Sigmoid colon (tissue), 3 donors: ENCODE measurements around the gene ALCAM.

ENCODE experiments used
- POLR2A ChIP-seq, 2 donors: fragments of 450-650 bp; IDR thresholded peaks; one replicate each; pipeline ENCODE4 v1.6.1; 2016; ENCODE audit warnings: antibody characterized with exemption in 2 of 2, mild to moderate bottlenecking in 2 of 2, moderate library complexity in 2 of 2
- TF ChIP-seq, protein P1 (sequence below), 4 experiments: fragments of 450-650 bp in 3 of 4; fragments of 200-600 bp in 1 of 4; IDR thresholded peaks; one replicate each; pipeline ENCODE4 v1.5.1; 2016 to 2019; ENCODE audit warnings: antibody characterized with exemption in 4 of 4, mild to moderate bottlenecking in 3 of 4, moderate library complexity in 2 of 4

DNA sequence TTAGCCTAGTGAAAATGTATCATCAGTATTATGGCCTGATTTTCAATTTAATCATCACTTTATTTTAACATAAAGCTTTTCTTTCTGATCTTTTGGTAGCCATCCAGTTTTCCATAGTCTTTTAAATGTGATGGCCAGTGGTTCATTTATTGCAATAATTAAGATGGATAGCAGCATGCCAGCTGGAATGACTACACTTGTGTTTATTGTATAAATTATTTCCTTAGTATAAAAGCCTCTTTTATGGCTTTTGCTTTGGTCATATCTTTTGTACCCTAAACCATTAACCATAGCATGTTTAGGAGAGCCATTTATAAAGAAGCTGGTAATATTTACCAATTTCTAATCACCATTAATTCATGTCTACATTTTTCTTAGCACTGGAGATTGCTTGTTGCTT is 31.7 kb downstream of the ALCAM start:
- TF ChIP-seq, protein P1, sequence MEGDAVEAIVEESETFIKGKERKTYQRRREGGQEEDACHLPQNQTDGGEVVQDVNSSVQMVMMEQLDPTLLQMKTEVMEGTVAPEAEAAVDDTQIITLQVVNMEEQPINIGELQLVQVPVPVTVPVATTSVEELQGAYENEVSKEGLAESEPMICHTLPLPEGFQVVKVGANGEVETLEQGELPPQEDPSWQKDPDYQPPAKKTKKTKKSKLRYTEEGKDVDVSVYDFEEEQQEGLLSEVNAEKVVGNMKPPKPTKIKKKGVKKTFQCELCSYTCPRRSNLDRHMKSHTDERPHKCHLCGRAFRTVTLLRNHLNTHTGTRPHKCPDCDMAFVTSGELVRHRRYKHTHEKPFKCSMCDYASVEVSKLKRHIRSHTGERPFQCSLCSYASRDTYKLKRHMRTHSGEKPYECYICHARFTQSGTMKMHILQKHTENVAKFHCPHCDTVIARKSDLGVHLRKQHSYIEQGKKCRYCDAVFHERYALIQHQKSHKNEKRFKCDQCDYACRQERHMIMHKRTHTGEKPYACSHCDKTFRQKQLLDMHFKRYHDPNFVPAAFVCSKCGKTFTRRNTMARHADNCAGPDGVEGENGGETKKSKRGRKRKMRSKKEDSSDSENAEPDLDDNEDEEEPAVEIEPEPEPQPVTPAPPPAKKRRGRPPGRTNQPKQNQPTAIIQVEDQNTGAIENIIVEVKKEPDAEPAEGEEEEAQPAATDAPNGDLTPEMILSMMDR (IDR thresholded peaks at IDR 0.05): no peak
- no peak for TF ChIP-seq POLR2A (IDR thresholded peaks at IDR 0.05)
